ENCODE results near the gene RFX7.

GRCh38 chr15:56126409-56126808, 117.3 kb downstream of the RFX7 start:
- TF ChIP-seq, protein P1, sequence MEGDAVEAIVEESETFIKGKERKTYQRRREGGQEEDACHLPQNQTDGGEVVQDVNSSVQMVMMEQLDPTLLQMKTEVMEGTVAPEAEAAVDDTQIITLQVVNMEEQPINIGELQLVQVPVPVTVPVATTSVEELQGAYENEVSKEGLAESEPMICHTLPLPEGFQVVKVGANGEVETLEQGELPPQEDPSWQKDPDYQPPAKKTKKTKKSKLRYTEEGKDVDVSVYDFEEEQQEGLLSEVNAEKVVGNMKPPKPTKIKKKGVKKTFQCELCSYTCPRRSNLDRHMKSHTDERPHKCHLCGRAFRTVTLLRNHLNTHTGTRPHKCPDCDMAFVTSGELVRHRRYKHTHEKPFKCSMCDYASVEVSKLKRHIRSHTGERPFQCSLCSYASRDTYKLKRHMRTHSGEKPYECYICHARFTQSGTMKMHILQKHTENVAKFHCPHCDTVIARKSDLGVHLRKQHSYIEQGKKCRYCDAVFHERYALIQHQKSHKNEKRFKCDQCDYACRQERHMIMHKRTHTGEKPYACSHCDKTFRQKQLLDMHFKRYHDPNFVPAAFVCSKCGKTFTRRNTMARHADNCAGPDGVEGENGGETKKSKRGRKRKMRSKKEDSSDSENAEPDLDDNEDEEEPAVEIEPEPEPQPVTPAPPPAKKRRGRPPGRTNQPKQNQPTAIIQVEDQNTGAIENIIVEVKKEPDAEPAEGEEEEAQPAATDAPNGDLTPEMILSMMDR (IDR thresholded peaks at IDR 0.05), result no peak
- TF ChIP-seq POLR2A (IDR thresholded peaks at IDR 0.05), result no peak
